GM12873 (cell line): ENCODE measurements around the gene ITPR1.

Experiments
- TF ChIP-seq, protein P1 (sequence below): IDR thresholded peaks from 2 replicates; pipeline ENCODE4 v1.5.1; 2012; ENCODE audit warnings: low read depth, mild to moderate bottlenecking, moderate library complexity, low read length, control low read depth; ENCODE audit not compliant: insufficient read depth; ENCODE audit errors: missing control alignments

The ITPR1 gene

DNA sequence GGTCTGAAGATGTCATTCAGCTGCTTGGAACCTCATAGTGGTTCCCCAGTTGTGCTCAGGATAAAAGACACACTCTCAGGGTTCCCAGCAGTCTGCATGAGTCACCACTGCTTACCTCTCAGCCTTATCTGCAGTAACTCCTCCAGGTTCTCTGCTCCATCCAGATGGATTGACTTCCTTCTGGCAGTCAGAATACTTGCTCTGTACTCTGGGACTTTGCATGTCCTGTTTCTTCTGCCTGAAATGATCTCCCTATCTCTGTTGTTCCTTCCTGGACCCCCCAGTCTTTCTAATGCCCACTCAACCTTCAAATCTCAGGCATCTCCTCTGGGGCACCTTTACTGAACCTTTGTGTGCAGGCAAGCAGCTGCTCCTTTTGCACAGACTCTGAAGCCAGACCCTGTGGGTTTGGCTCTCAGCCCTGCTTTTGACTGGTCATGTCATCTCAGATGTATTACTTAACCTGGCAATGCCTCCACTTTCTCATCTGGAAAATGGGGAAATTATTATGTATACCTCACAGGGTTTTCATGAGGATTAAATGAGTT is 38.4 kb downstream of the ITPR1 start:
- TF ChIP-seq, protein P1, sequence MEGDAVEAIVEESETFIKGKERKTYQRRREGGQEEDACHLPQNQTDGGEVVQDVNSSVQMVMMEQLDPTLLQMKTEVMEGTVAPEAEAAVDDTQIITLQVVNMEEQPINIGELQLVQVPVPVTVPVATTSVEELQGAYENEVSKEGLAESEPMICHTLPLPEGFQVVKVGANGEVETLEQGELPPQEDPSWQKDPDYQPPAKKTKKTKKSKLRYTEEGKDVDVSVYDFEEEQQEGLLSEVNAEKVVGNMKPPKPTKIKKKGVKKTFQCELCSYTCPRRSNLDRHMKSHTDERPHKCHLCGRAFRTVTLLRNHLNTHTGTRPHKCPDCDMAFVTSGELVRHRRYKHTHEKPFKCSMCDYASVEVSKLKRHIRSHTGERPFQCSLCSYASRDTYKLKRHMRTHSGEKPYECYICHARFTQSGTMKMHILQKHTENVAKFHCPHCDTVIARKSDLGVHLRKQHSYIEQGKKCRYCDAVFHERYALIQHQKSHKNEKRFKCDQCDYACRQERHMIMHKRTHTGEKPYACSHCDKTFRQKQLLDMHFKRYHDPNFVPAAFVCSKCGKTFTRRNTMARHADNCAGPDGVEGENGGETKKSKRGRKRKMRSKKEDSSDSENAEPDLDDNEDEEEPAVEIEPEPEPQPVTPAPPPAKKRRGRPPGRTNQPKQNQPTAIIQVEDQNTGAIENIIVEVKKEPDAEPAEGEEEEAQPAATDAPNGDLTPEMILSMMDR: no peak

DNA sequence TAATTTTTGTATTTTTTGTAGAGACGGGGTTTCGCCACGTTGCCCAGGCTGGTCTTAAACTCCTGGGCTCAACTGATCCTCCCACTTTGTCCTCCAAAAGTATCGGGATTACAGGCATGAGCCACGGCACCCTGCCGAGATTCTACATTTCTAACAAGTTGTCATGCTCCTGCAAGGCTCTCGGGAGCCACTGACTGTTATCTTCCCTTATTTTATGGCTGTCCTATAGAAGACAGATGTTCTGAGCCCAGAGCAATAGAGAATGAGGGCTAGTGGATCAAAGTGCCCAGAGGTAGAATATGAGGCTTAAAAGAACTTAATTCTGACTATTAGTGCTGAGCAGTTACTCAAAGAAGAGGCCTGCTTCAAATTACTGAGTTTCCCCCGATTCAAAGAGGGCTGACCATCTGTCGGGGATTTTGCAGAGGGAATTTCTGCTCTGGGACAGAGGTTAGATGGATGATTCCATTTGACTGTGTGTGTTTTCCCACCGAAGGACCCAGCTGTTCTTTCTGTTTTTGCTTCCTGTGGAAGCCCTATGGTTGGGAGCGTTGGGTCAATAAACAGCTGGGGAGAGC is 39.5 kb downstream of the ITPR1 start:
- TF ChIP-seq, protein P1: no peak

DNA sequence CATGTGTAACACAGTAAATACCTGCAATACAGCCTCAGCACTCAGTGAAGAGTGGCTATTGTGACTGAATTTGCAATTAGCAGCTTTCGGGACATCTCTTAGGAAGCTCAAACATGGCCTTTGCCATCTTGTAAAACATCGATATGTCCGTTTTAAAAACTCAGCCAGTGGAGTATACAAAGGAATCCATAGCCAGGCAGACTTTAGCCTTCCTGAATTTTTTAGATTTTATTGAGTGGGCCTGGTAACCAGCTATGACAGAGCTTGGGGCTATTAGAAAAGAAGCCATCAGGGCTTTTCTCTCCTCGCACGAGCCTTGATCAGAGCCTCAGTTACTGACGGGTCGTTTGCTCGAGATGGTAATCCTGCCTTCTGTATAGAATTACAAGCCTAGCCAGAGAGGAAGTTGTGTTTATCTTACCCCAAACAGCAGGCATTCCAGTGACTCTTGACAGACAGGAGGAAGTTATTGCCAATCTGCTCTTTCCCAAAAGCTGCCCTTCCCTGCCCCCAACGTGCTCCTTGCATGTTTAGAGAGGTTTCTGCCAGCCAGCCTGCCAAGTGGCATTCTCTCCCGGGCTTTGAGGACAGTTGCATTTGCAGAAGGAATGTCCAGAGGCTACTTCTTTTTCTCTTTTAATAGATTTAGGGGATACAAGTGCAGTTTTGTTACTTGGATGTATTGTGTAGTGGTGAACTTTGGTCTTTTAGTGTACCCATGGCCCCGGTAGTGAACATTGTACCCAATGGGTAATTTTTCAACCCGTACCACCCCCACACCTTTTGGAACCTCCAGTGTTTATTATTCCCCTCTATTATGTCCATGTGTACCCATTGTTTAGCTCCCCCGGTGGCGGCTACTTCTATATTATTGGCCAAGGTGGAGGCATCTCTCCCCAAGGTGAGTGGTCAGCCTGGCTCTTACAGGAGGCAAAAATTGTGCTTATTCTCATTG is 40.6 kb downstream of the ITPR1 start:
- TF ChIP-seq, protein P1: no peak

DNA sequence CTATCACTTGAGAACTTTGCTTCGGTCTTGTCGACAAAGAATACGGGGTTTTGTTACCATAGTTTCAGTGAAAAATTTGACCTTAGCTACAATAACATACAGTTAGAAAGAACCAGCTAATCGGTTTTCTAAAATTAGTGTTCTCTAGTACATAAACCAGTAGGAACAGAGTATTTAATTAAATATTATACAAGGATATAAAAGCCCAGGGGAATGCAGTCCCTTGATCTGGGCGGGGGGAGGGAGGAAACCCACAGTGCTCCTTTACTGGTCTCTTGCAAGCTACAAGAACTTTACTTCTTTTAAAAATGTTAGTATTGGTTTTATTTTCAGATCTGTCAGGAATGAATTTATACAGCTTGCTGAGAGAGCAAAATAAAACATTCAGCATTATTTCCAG is 41.8 kb downstream of the ITPR1 start:
- TF ChIP-seq, protein P1: no peak

DNA sequence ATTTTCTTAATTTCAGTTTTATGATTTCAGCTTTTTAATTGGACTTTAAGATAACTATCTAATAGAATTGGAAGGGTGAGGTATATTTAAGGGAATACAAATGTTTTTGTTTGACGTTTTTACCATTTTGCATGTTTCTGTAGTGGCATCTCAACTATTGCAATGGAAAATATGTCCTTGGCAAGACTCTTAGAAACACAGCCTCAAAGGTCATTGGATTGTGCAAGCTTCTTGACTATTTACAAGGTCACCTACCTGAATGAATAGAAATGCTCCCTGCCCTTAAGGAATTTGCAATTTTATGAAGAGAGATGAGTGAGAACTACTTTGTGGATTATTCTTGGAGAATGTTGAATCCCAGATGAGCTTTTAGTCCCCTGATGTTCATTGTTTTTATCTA is 43.1 kb downstream of the ITPR1 start:
- TF ChIP-seq, protein P1: no peak

DNA sequence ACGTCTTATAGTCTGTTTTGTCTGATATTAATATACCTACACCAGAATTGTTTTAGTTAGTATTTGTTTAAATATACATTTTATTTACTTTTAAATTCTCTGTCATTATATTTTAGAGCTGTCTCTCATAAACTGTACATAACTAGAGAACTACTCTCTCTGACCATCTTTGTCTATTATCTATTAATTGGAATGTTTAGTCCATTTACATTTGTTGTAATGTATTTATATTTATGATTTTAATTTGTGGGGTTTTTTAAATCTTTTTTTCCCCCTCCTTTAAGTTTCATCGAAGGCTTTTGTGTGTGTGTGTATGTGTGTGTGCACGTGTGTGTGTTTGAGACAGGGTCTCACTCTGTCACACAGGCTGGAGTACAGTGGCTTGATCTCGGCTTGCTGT is 47.1 kb downstream of the ITPR1 start:
- TF ChIP-seq, protein P1: no peak

DNA sequence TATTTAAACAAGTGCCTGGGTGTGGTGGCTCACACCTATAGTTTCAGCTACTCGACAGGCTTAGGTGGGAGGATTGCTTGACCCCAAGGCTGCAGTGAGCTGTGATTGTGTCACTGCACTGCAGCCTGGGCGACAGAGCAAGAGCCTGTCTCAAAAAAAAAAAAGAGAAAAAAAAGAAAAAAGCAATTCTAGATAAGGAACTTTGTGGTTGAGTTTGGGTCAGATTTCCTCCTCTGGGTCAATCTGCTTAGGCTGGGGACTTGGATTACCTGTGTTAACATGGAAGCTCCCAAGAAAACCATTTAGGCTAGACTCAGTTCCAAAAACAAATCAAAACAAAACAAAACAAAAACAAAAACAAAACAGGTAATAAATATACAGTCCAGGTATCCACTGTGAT is 50.0 kb downstream of the ITPR1 start:
- TF ChIP-seq, protein P1: no peak
